Measurements from ENCODE around the gene ANO3.

GRCh38 chr11:26554455-26554854 is 222.5 kb downstream of the ANO3 start:
- TF ChIP-seq POLR2A (IDR thresholded peaks at IDR 0.05; ENCODE audit: low read depth, low read length) (no peak), TAF1 (IDR thresholded peaks at IDR 0.05; ENCODE audit: borderline replicate concordance, low read depth, low read length) (no peak), POLR2AphosphoS5 (IDR thresholded peaks at IDR 0.05; ENCODE audit: low read depth, low read length) (no peak)

Measured in GM12892 (cell line).